Right cardiac atrium (tissue), 5 donors: ENCODE results near the gene CCNYL1. TPM values are rescaled to one million over a fixed set of nuclear protein-coding genes. Genes with fewer than 3 reads are reported as not detected.
"Not testable (repeated sequence)": the region's sequence is repeated elsewhere in the genome, so short reads cannot be mapped to it uniquely, and the experiment has no call there.

ENCODE experiments used
- ATAC-seq, 2 donors: fragments of 200-7000 bp; cut with Tn5 transposase; one replicate each; pipeline versions ENCODE4 v1.8.0 to v1.9.1; 2020; ENCODE audit warnings: moderate library complexity in 2 of 2, mild to moderate bottlenecking in 1 of 2
- DNase-seq, 3 donors: peaks; one replicate each; pipeline ENCODE4 v3.0.0-alpha.2; 2020
- H3K27ac ChIP-seq: one replicate; pipeline ENCODE4 v1.5.1; 2013; ENCODE audit warnings: mild to moderate bottlenecking, low read length, control low read depth, moderate library complexity
- H3K27me3 ChIP-seq: one replicate; pipeline ENCODE4 v1.6.1; 2013; ENCODE audit not compliant: control insufficient read depth, insufficient read depth
- H3K4me1 ChIP-seq: one replicate; pipeline ENCODE4 v1.6.1; 2013; ENCODE audit warnings: low read length; ENCODE audit not compliant: control insufficient read depth, insufficient read depth
- H3K4me3 ChIP-seq: one replicate; pipeline ENCODE4 v1.5.1; 2013; ENCODE audit warnings: low read length, control low read depth
- H3K9me3 ChIP-seq: one replicate; pipeline ENCODE4 v1.6.1; 2013; ENCODE audit warnings: low read length; ENCODE audit not compliant: control insufficient read depth
- WGBS: extraction: QIAGEN DNeasy Blood & Tissue Kit; methylation state at CpG from one replicate; pipeline ENCODE4 v1.1.7; 2013; 5-methylcytosine and 5-hydroxymethylcytosine counted together
- intact Hi-C, 4 donors: fragments of 100-400 bp; cut with DNase I; formaldehyde crosslinking; loops; one replicate each; pipeline versions ENCODE4 v1.11.0 to v1.14.0; 2022 to 2023
- polyA plus RNA-seq: library from polyadenylated mRNA; stranded (reverse); fragments of 200-250 nt; gene quantifications from one replicate; pipeline ENCODE4 v1.2.3, GENCODE V29; 2013
- total RNA-seq, 4 donors: library from RNA; stranded (reverse); fragmentation: NEBNext Ultra II Directional; extraction: Animal tissue kit (Norgen Biotek cat#: 25700); gene quantifications; one replicate each; pipeline ENCODE4 v1.2.1, GENCODE V29; 2021
- donor health status: healthy with polysubstance abuse.
- donor health status: DM: no; HTN: yes; CAD: no.
- donor health status: DM: no; HTN: no; CAD: no.
- donor health status: DM: no; HTN: yes; CAD: no; lungs with severe emphysema.
- donor health status: DM: yes; HTN: yes; CAD: no.

CCNYL1 gene
- total and polyA plus RNA-seq, 5 donors, result 4.9 to 12.6 (median 9.0) TPM

GRCh38 chr2:207754498-207755383 lies 43.3 kb downstream of the CCNYL1 start:
- Histone ChIP-seq H3K4me1 (no peaks in the 10 kb centered on the region), H3K9me3 (no peaks in the 10 kb centered on the region), H3K4me3 (no peak overlapping the region), H3K27ac (no peak overlapping the region), H3K27me3 (no peaks in the 10 kb centered on the region)
- no peak for DNase-seq
- 97% methylated on average over 6 of the region's 6 CpGs for WGBS
- ATAC-seq, result no peak
- intact Hi-C loops, result no loop called here

GRCh38 chr2:207758025-207758424 lies 46.6 kb downstream of the CCNYL1 start:
- Histone ChIP-seq H3K27ac (no peak overlapping the region), H3K9me3 (no peaks in the 10 kb centered on the region), H3K4me3 (no peak overlapping the region), H3K4me1 (no peaks in the 10 kb centered on the region), H3K27me3 (no peaks in the 10 kb centered on the region)
- ATAC-seq, result no peak
- no peak for DNase-seq
- intact Hi-C loops, result no loop called here

- 93% methylated on average over 2 of the region's 2 CpGs for WGBS
- Histone ChIP-seq H3K27me3 (no peaks in the 10 kb centered on the region), H3K4me3 (no peak overlapping the region), H3K27ac (no peak overlapping the region), H3K4me1 (no peaks in the 10 kb centered on the region), H3K9me3 (no peaks in the 10 kb centered on the region)
- ATAC-seq, result no peak
- intact Hi-C loops, result loop anchor here in 2 of 4 donors (10.0 kb wide), 1 partner anchor 215 kb away; no protein-coding TSS in a partner anchor
- no peak for DNase-seq
Measured at GRCh38 chr2:207759890-207760289, 48.5 kb downstream of the CCNYL1 start.

DNA sequence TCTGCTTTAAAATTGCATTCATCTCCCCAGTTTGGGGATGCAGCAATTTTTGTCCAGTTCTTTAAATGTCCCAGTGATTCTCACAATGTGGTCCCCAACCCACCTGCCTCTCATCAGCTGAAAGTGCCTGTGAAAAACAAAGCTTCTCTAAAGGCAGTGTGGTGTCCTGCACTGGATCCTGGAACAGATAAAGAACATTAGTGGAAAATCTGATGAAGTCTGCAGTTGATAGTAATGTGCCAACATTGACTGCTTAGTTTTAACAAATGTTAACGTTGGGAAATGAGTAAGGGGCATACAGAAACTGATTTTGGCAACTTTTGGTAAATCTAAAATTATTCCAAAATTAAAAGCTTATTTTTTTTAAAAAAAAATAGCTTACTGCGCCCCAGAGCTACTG lies 49.0 kb downstream of the CCNYL1 start:
- intact Hi-C loops, result loop anchor here in 2 of 4 donors (10.0 kb wide), 1 partner anchor 214 kb away; no protein-coding TSS in a partner anchor
- H3K4me1 ChIP-seq, result no peaks in the 10 kb centered on the region
- WGBS, result 77% methylated on average over 2 of the region's 2 CpGs

DNA sequence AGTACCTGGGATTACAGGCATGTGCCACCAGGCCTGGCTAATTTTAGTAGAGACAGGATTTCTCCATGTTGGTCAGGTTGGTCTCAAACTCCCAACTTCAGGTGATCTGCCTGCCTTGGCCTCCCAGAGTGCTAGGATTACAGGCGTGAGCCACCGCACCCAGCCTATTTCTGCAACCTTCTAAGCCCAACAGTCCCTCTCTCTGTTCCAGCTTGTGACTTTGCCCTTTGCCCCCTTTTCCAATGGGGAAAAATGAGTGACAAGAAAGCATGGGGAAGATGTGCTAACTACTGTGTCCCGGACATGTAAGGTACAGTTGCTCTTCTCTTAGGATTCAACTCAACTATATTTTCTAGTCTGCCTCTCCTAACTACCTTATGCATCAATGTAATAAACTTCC lies 50.0 kb downstream of the CCNYL1 start:
- H3K27ac ChIP-seq, H3K27me3 ChIP-seq, H3K9me3 ChIP-seq, DNase-seq, ATAC-seq, H3K4me1 ChIP-seq, H3K4me3 ChIP-seq: not testable (repeated sequence)
- intact Hi-C loops, result loop anchor here in 2 of 4 donors (10.0 kb wide), 1 partner anchor 213 kb away; no protein-coding TSS in a partner anchor
- WGBS, result 100% methylated on average over 3 of the region's 3 CpGs

More for the DNA sequence above, 49.0 kb downstream of the CCNYL1 start:
- Histone ChIP-seq H3K27me3 (no peaks in the 10 kb centered on the region), H3K9me3 (no peaks in the 10 kb centered on the region), H3K4me3 (no peak overlapping the region), H3K27ac (no peak overlapping the region)
- DNase-seq (no peak), ATAC-seq (no peak)

GRCh38 chr2:207762146-207762545 lies 50.7 kb downstream of the CCNYL1 start:
- 91% methylated on average over 8 of the region's 8 CpGs for WGBS
- no peaks in the 10 kb centered on the region for H3K4me1 ChIP-seq
- H3K27ac ChIP-seq, result no peak overlapping the region
- no peak for ATAC-seq
- H3K9me3 ChIP-seq, result no peaks in the 10 kb centered on the region
- intact Hi-C loops, result loop anchor here in 2 of 4 donors (10.0 kb wide), 1 partner anchor 213 kb away; no protein-coding TSS in a partner anchor
- H3K27me3 ChIP-seq, result no peaks in the 10 kb centered on the region
- H3K4me3 ChIP-seq, result no peak overlapping the region
- no peak for DNase-seq

- Histone ChIP-seq H3K27me3 (no peaks in the 10 kb centered on the region), H3K9me3 (no peaks in the 10 kb centered on the region), H3K4me3 (no peak overlapping the region), H3K27ac (no peak overlapping the region), H3K4me1 (no peaks in the 10 kb centered on the region)
- ATAC-seq (no peak), DNase-seq (no peak)
- 88% methylated on average over 8 of the region's 8 CpGs for WGBS
- intact Hi-C loops, result loop anchor here in 2 of 4 donors (10.0 kb wide), 1 partner anchor 211 kb away; no protein-coding TSS in a partner anchor
Measured at GRCh38 chr2:207763303-207763917, 52.0 kb downstream of the CCNYL1 start.

DNA sequence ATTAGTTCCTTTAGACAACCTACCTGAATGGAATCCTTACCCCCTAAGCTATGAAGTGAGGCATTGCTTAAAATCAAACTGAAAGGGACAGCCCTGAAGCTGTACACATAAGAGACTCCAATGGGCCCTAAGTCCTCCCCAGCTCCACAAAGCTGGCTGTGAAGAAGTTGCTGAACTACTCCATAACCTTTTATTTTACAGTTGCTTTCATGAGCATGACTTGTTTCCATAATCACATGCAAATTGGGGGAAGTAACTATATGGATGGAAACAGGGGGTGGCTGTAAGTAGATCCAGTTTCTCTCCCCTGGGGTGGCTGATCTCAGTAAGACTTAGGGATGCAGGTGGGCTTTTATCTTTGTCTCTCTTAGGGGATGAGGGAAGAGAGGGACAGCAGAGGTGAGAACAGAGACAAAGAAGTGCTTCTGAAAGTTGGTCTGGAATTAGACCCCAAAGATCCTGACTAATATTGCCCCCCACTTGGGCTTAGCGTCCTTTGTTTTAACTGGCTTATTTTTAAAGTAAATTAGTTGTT lies 52.7 kb downstream of the CCNYL1 start:
- intact Hi-C loops, result loop anchor here in 2 of 4 donors (10.0 kb wide), 1 partner anchor 211 kb away; no protein-coding TSS in a partner anchor
- ATAC-seq (no peak), DNase-seq (no peak)
- no peaks in the 10 kb centered on the region for H3K27me3 ChIP-seq
- H3K4me1 ChIP-seq, result no peaks in the 10 kb centered on the region
- H3K27ac ChIP-seq, result no peak overlapping the region
- no peaks in the 10 kb centered on the region for H3K9me3 ChIP-seq
- WGBS, result 93% methylated on average over 1 of the region's 1 CpG
- no peak overlapping the region for H3K4me3 ChIP-seq

- ATAC-seq, result no peak
- no peaks in the 10 kb centered on the region for H3K9me3 ChIP-seq
- WGBS, result 75% methylated on average over 2 of the region's 2 CpGs
- H3K27me3 ChIP-seq, result no peaks in the 10 kb centered on the region
- intact Hi-C loops, result loop anchor here (5.0 to 10.0 kb wide), 2 partner anchors 207 to 209 kb away; no protein-coding TSS in a partner anchor
- H3K27ac ChIP-seq, result no peak overlapping the region
- no peaks in the 10 kb centered on the region for H3K4me1 ChIP-seq
- H3K4me3 ChIP-seq, result no peak overlapping the region
- DNase-seq, result no peak
Measured at GRCh38 chr2:207765547-207765946, 54.1 kb downstream of the CCNYL1 start.

- no peak overlapping the region for H3K4me3 ChIP-seq
- intact Hi-C loops, result loop anchor here (5.0 to 10.0 kb wide), 2 partner anchors 206 to 209 kb away; no protein-coding TSS in a partner anchor
- WGBS, result 59% methylated on average over 5 of the region's 5 CpGs
Measured at GRCh38 chr2:207766041-207766551, 54.7 kb downstream of the CCNYL1 start.

More at GRCh38 chr2:207766041-207766551, 54.7 kb downstream of the CCNYL1 start:
- DNase-seq, result no peak
- ATAC-seq, result no peak
- no peaks in the 10 kb centered on the region for H3K4me1 ChIP-seq
- no peaks in the 10 kb centered on the region for H3K27me3 ChIP-seq
- H3K27ac ChIP-seq, result no peak overlapping the region
- no peaks in the 10 kb centered on the region for H3K9me3 ChIP-seq
